ENCODE measurements around the gene ERMAP. TPM values are rescaled to one million over a fixed set of nuclear protein-coding genes. Genes with fewer than 3 reads are reported as not detected.

Gene ERMAP
- total and polyA plus RNA-seq, 9 of the 15 experiments (the other 6 are each of a cell fraction or from before 2014, with no cell fraction given): 8.0 to 31.4 (median 22.5) TPM

DNA sequence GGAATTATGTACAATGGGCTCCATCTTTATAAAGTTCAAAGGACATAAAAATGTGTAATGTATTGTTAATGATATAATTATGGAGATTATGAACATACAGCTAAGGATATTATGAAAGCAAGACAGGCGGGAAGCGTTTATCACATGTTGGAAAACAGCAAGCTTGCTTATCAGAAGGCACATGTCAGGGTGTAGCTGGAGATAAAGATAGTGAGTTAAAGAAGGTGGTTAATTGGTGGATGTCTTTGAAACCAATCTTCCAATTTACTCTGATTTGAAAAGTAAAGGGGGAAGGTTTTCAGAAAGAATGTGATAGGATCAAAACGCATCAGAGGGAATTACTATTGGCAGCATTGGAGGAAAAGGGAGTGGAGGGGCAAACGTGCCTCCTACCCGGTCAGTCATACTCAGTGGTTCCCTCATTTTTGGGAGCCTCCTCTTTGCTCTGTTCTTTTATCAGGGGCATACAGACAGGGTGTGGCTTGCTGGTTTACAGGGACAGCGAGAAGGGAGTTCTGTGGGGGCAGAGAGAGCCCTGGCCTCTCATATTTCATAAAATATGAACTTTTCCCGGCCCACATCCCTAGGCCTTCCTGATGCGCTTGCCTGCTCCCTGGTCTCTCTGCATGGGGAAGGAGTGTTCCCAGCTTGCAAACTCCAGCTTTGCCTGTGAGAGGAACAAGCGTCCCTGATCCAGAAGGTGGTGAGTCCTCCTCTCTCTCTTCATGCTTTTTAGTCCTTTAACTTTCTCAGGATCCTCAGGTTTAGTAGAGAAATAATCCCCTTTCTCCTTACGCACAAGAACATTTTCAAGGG lies 8.3 kb downstream of the ERMAP start (continued):
- TF ChIP-seq, protein P1, sequence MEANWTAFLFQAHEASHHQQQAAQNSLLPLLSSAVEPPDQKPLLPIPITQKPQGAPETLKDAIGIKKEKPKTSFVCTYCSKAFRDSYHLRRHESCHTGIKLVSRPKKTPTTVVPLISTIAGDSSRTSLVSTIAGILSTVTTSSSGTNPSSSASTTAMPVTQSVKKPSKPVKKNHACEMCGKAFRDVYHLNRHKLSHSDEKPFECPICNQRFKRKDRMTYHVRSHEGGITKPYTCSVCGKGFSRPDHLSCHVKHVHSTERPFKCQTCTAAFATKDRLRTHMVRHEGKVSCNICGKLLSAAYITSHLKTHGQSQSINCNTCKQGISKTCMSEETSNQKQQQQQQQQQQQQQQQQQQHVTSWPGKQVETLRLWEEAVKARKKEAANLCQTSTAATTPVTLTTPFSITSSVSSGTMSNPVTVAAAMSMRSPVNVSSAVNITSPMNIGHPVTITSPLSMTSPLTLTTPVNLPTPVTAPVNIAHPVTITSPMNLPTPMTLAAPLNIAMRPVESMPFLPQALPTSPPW (CRISPR knock-in tag; IDR thresholded peaks at IDR 0.05): peak; percentile 76
- TF ChIP-seq MIER1 (IDR thresholded peaks at IDR 0.05; ENCODE audit: low read depth) (no peak), SRSF7 (optimal IDR thresholded peaks at IDR 0.05; ENCODE audit: low read depth, low read length) (no peak), GATAD2B (IDR thresholded peaks at IDR 0.05; ENCODE audit: borderline replicate concordance) (peak; percentile 93), ZNF778 (CRISPR knock-in tag; IDR thresholded peaks at IDR 0.05) (no peak), EZH2 (IDR thresholded peaks at IDR 0.05; ENCODE audit: borderline replicate concordance, low read depth, low read length) (no peak), SRSF3 (IDR thresholded peaks at IDR 0.05; ENCODE audit: insufficient read depth, low read length) (no peak), ZFP36 (IDR thresholded peaks at IDR 0.05; ENCODE audit: low read depth, low read length, partially characterized antibody) (no peak), PHF21A (IDR thresholded peaks at IDR 0.05; ENCODE audit: borderline replicate concordance, low read depth) (peak; percentile 48; the same call in 1 of the 2 replicates), ZNF23 (CRISPR knock-in tag; IDR thresholded peaks at IDR 0.05) (no peak; the same call in 1 of the 2 replicates), HNRNPLL (IDR thresholded peaks at IDR 0.05; ENCODE audit: low read depth, low read length, poor library complexity, severe bottlenecking) (no peak), RFX7 (CRISPR knock-in tag; IDR thresholded peaks at IDR 0.05) (no peak), CBX8 (IDR thresholded peaks at IDR 0.05; ENCODE audit: borderline replicate concordance, extremely low read depth, low read depth, low read length, poor library complexity, severe bottlenecking) (no peak), NELFE (IDR thresholded peaks at IDR 0.05; ENCODE audit: insufficient read depth, insufficient read length) (no peak)
- TF ChIP-seq, protein P2, sequence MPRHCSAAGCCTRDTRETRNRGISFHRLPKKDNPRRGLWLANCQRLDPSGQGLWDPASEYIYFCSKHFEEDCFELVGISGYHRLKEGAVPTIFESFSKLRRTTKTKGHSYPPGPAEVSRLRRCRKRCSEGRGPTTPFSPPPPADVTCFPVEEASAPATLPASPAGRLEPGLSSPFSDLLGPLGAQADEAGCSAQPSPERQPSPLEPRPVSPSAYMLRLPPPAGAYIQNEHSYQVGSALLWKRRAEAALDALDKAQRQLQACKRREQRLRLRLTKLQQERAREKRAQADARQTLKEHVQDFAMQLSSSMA (CRISPR knock-in tag; IDR thresholded peaks at IDR 0.05): no peak
- TF ChIP-seq, protein P3, sequence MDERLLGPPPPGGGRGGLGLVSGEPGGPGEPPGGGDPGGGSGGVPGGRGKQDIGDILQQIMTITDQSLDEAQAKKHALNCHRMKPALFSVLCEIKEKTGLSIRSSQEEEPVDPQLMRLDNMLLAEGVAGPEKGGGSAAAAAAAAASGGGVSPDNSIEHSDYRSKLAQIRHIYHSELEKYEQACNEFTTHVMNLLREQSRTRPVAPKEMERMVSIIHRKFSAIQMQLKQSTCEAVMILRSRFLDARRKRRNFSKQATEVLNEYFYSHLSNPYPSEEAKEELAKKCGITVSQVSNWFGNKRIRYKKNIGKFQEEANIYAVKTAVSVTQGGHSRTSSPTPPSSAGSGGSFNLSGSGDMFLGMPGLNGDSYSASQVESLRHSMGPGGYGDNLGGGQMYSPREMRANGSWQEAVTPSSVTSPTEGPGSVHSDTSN (CRISPR knock-in tag; IDR thresholded peaks at IDR 0.05; ENCODE audit: low read depth): no peak
- TF ChIP-seq, protein P3 (tag; conservative IDR thresholded peaks at IDR 0.05; ENCODE audit: low read depth): peak; percentile 63
- TF ChIP-seq, protein P4, sequence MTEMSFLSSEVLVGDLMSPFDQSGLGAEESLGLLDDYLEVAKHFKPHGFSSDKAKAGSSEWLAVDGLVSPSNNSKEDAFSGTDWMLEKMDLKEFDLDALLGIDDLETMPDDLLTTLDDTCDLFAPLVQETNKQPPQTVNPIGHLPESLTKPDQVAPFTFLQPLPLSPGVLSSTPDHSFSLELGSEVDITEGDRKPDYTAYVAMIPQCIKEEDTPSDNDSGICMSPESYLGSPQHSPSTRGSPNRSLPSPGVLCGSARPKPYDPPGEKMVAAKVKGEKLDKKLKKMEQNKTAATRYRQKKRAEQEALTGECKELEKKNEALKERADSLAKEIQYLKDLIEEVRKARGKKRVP (CRISPR knock-in tag; IDR thresholded peaks at IDR 0.05): no peak
- TF ChIP-seq, protein P5, sequence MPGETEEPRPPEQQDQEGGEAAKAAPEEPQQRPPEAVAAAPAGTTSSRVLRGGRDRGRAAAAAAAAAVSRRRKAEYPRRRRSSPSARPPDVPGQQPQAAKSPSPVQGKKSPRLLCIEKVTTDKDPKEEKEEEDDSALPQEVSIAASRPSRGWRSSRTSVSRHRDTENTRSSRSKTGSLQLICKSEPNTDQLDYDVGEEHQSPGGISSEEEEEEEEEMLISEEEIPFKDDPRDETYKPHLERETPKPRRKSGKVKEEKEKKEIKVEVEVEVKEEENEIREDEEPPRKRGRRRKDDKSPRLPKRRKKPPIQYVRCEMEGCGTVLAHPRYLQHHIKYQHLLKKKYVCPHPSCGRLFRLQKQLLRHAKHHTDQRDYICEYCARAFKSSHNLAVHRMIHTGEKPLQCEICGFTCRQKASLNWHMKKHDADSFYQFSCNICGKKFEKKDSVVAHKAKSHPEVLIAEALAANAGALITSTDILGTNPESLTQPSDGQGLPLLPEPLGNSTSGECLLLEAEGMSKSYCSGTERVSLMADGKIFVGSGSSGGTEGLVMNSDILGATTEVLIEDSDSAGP (CRISPR knock-in tag; IDR thresholded peaks at IDR 0.05): no peak

Data from K562 (cell line).